Cardiac fibroblast (primary cell): ENCODE results near the gene ESYT1.

ENCODE experiments used
- DNase-seq, 2 donors: peaks; one replicate each; pipeline versions ENCODE4 v3.0.0 to v3.0.0-alpha.2; 2010; ENCODE audit warnings: low read depth in 2 of 2
- H3K4me3 ChIP-seq, 2 donors: replicated peaks in 1 of 2; 1 replicate in 1 of 2; 2 replicates in 1 of 2; pipeline ENCODE4 v1.5.1; 2011; ENCODE audit warnings: low read depth in 2 of 2, low read length in 2 of 2, mild to moderate bottlenecking in 2 of 2, moderate library complexity in 1 of 2
- CTCF ChIP-seq: IDR thresholded peaks from one replicate; pipeline ENCODE4 v1.5.1; 2011; ENCODE audit warnings: low read depth, mild to moderate bottlenecking, low read length, inconsistent platforms

ESYT1 gene

GRCh38 chr12:56087220-56087619 lies 40.8 kb upstream of the ESYT1 start:
- TF ChIP-seq CTCF = no peak
- H3K4me3 ChIP-seq = no peak overlapping the region
- peak in 1 of 2 donors; percentile 42 for DNase-seq

DNA sequence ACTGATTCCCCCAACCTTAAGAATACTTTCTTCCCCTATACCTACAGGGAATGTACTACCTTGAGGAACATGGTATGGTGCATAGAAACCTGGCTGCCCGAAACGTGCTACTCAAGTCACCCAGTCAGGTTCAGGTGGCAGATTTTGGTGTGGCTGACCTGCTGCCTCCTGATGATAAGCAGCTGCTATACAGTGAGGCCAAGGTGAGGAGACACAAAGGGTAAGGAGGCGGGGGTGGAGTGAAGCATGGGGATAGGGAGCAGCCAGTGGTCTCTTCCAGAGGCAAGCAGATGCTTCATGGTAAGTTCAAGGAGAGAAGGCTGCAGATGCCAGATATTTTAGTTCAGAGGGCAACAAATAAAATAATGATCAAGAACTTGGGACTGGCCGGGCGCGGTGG lies 30.3 kb upstream of the ESYT1 start:
- no peak for DNase-seq
- H3K4me3 ChIP-seq = no peak overlapping the region
- TF ChIP-seq CTCF = no peak

DNA sequence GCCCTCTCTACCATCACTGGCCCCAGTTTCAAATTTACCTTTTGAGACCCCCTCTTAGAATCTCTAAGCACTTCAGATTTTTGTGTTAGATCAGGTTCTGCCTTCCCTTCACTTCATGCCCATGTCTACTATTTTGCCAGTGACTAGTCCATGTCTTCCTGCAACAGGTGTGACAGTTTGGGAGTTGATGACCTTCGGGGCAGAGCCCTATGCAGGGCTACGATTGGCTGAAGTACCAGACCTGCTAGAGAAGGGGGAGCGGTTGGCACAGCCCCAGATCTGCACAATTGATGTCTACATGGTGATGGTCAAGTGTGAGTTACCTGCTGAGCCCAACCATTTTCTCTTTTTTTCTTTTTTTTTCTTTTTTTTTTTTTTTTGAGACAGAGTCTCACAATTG lies 29.5 kb upstream of the ESYT1 start:
- no peak overlapping the region for H3K4me3 ChIP-seq
- DNase-seq = no peak
- no peak for TF ChIP-seq CTCF

GRCh38 chr12:56099787-56100186 lies 28.3 kb upstream of the ESYT1 start:
- no peak for DNase-seq
- H3K4me3 ChIP-seq = no peak overlapping the region
- no peak for TF ChIP-seq CTCF

- no peak for DNase-seq
- TF ChIP-seq CTCF = no peak
- no peak overlapping the region for H3K4me3 ChIP-seq
Measured at GRCh38 chr12:56101045-56101444, 27.0 kb upstream of the ESYT1 start.

GRCh38 chr12:56102683-56103065 lies 25.4 kb upstream of the ESYT1 start:
- no peak for TF ChIP-seq CTCF
- no peak for DNase-seq
- H3K4me3 ChIP-seq = no peak overlapping the region

DNA sequence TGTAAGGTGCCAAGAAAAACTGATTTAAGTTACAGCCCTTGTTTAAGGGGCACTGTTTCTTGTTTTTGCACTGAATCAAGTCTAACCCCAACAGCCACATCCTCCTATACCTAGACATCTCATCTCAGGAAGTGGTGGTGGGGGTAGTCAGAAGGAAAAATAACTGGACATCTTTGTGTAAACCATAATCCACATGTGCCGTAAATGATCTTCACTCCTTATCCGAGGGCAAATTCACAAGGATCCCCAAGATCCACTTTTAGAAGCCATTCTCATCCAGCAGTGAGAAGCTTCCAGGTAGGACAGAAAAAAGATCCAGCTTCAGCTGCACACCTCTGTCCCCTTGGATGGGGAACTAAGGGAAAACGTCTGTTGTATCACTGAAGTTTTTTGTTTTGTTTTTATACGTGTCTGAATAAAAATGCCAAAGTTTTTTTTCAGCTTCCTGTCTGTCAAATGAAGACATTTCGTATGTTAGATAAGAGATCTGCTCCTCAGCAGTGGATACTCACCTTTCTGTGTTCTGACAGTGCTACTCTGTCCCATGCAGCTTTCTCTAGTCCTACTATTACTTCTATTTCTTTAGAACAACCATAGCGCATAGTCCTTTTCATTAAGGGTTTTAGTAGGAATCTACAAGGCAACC lies 24.9 kb upstream of the ESYT1 start:
- no peak for TF ChIP-seq CTCF
- H3K4me3 ChIP-seq = peak overlapping the region in 1 of 2 donors; percentile 94
- no peak for DNase-seq
